Heart left ventricle (tissue), 13 donors: ENCODE measurements around the gene ST3GAL2.

Experiments used
- POLR2A ChIP-seq, 2 donors: fragments of 450-650 bp; IDR thresholded peaks; one replicate each; pipeline ENCODE4 v1.6.1; 2017; ENCODE audit warnings: antibody characterized with exemption in 2 of 2, mild to moderate bottlenecking in 2 of 2, moderate library complexity in 2 of 2
- TF ChIP-seq, protein P1 (sequence below), 12 donors: fragments of 200-600 bp; sonication (generic) in 4 of 12; IDR thresholded peaks; one replicate each; pipeline versions ENCODE4 v1.5.0 to v1.8.0; 2018 to 2022; ENCODE audit warnings: antibody characterized with exemption in 12 of 12, mild to moderate bottlenecking in 5 of 12
- donor health status: ischemic (EF 13 %, LVEDD 7.1; RV severe dilation, severe dysfunction).
- donor health status: DM: no; HTN: yes; CAD: no.
- donor health status: DM: no; HTN: no; CAD: no.
- donor health status: ischemic (EF 25% LVEDD 6.9; RV normal size, moderate dysfunction).
- donor health status: ischemic (EF 25% LVEDD 5.7; RV mildly dilated, moderate dysfunction).
- donor health status: ischemic (EF 35%, LVEDD 5.7; RV mildly dilated, moderate dysfunction).
- donor health status: nonischemic (EF 11% LVEDD 7.7; RV severe dilation, severe dysfunction).
- donor health status: DM: yes; HTN: yes; CAD: no.
- donor health status: PGD.
- donor health status: ischemic (EF 29% LVEDD 5.4; RV normal size, mild dysfunction).
- donor health status: nonischemic (EF 23%, LVEDD 6.1; RV moderate dilation, normal function).

DNA sequence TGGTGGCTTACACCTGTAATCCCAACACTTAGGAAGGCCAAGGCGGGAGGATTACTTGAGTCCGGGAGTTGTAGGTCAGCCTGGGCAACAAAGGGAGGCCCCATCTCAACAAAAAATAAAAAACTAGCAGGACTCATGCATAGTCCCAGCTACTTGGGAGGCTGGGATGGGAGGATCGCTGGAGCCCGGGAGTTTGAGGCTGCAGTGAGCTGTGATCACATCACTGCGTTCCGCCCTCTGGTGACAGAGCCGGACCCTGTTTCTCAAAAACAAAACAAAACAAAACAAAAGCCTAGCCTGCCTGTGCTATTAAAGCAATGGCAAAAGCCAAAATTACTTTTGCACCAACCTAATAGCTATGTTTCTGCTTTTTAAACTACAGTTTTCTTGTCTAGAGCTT is 17.0 kb upstream of the ST3GAL2 start:
- TF ChIP-seq, protein P1, sequence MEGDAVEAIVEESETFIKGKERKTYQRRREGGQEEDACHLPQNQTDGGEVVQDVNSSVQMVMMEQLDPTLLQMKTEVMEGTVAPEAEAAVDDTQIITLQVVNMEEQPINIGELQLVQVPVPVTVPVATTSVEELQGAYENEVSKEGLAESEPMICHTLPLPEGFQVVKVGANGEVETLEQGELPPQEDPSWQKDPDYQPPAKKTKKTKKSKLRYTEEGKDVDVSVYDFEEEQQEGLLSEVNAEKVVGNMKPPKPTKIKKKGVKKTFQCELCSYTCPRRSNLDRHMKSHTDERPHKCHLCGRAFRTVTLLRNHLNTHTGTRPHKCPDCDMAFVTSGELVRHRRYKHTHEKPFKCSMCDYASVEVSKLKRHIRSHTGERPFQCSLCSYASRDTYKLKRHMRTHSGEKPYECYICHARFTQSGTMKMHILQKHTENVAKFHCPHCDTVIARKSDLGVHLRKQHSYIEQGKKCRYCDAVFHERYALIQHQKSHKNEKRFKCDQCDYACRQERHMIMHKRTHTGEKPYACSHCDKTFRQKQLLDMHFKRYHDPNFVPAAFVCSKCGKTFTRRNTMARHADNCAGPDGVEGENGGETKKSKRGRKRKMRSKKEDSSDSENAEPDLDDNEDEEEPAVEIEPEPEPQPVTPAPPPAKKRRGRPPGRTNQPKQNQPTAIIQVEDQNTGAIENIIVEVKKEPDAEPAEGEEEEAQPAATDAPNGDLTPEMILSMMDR (IDR thresholded peaks at IDR 0.05), result no peak
- no peak for TF ChIP-seq POLR2A (IDR thresholded peaks at IDR 0.05)
